Measurements from ENCODE around the gene FAM53B.

The FAM53B gene

GRCh38 chr10:124697837-124698544 is 46.2 kb downstream of the FAM53B start:
- TF ChIP-seq CTCF (IDR thresholded peaks at IDR 0.05; ENCODE audit: control insufficient read depth, insufficient read depth, low read depth, low read length, missing control alignments) = no peak

GRCh38 chr10:124697443-124697836 is 46.7 kb downstream of the FAM53B start:
- DNase-seq (ENCODE audit: low read depth) = no peak
- TF ChIP-seq CTCF (IDR thresholded peaks at IDR 0.05; ENCODE audit: control insufficient read depth, insufficient read depth, low read depth, low read length, missing control alignments) = no peak
- no peak overlapping the region for H3K4me3 ChIP-seq (ENCODE audit: control insufficient read depth, low read depth, low read length)

More at GRCh38 chr10:124697837-124698544, 46.2 kb downstream of the FAM53B start:
- DNase-seq (ENCODE audit: low read depth) = no peak
- no peak overlapping the region for H3K4me3 ChIP-seq (ENCODE audit: control insufficient read depth, low read depth, low read length)

GRCh38 chr10:124696446-124697392 is 47.5 kb downstream of the FAM53B start:
- H3K4me3 ChIP-seq (ENCODE audit: control insufficient read depth, low read depth, low read length) = no peak overlapping the region
- DNase-seq (ENCODE audit: low read depth) = no peak

GRCh38 chr10:124695259-124695658 is 48.9 kb downstream of the FAM53B start:
- H3K4me3 ChIP-seq (ENCODE audit: control insufficient read depth, low read depth, low read length) = no peak overlapping the region
- TF ChIP-seq CTCF (IDR thresholded peaks at IDR 0.05; ENCODE audit: control insufficient read depth, insufficient read depth, low read depth, low read length, missing control alignments) = no peak
- DNase-seq (ENCODE audit: low read depth) = no peak

More at GRCh38 chr10:124696446-124697392, 47.5 kb downstream of the FAM53B start:
- TF ChIP-seq CTCF (IDR thresholded peaks at IDR 0.05; ENCODE audit: control insufficient read depth, insufficient read depth, low read depth, low read length, missing control alignments) = no peak

- no peak for DNase-seq (ENCODE audit: low read depth)
- no peak overlapping the region for H3K4me3 ChIP-seq (ENCODE audit: control insufficient read depth, low read depth, low read length)
- TF ChIP-seq CTCF (IDR thresholded peaks at IDR 0.05; ENCODE audit: control insufficient read depth, insufficient read depth, low read depth, low read length, missing control alignments) = no peak
Measured at GRCh38 chr10:124694481-124695220, 49.5 kb downstream of the FAM53B start.

- no peak for TF ChIP-seq CTCF (IDR thresholded peaks at IDR 0.05; ENCODE audit: control insufficient read depth, insufficient read depth, low read depth, low read length, missing control alignments)
- no peak for DNase-seq (ENCODE audit: low read depth)
- no peak overlapping the region for H3K4me3 ChIP-seq (ENCODE audit: control insufficient read depth, low read depth, low read length)
Measured at GRCh38 chr10:124693801-124694416, 50.3 kb downstream of the FAM53B start.
